H1 (cell line): ENCODE results near the gene PSMB5.

Source experiments
- CTCF ChIP-seq, 3 experiments: IDR thresholded peaks; 1 replicate in 2 of 3; 2 replicates in 1 of 3; pipeline versions ENCODE4 v1.5.1 to v1.6.1; 2011; ENCODE audit warnings: low read length in 3 of 3, mild to moderate bottlenecking in 3 of 3, inconsistent platforms in 2 of 3, low read depth in 1 of 3, moderate library complexity in 1 of 3; ENCODE audit not compliant: insufficient read depth in 1 of 3; ENCODE audit errors: control extremely low read depth in 1 of 3
- MAFK ChIP-seq: IDR thresholded peaks from 2 replicates; pipeline ENCODE4 v1.6.1; 2012; ENCODE audit warnings: low read depth, mild to moderate bottlenecking, improper control_type of control experiment, low read length
- YY1 ChIP-seq: IDR thresholded peaks from 2 replicates; pipeline ENCODE4 v1.6.1; 2011; ENCODE audit warnings: low read depth, mild to moderate bottlenecking, low read length

GRCh38 chr14:23025151-23025814 lies 9.4 kb downstream of the PSMB5 start:
- TF ChIP-seq YY1 (no peak), MAFK (no peak), CTCF (IDR thresholded peaks at IDR 0.05; ENCODE audit: control extremely low read depth in 1 of 3, insufficient read depth in 1 of 3, low read depth in 1 of 3, low read length in 3 of 3) (no peak)
